NB4 (cell line): Measurements from ENCODE around the gene ATP10A.

Experiments
- TF ChIP-seq, protein P1 (sequence below): IDR thresholded peaks from 2 replicates; pipeline ENCODE4 v1.6.1; 2011; ENCODE audit warnings: low read depth, low read length
- TF ChIP-seq, protein P2 (sequence below): IDR thresholded peaks from one replicate; pipeline ENCODE4 v1.5.1; 2012; ENCODE audit warnings: low read depth, low read length

DNA sequence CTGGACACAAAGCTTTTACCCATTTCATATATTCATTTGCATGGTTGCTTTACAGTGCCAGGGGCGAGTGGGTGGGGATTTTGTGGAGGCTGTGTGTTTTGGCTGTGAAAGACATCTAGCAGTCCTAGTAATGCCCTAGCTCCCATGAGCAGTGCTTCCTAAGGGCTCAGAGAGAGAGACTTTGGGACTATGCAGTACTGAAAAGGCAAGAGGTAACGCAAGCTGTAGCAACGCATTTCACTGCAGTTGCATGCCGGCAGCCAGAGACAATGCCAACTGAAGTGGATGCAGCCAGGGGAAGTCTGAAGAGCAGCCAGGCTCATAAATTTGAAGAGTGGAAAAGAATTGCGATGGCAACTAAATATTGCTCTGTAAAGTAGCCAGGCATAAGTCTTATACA is 27.4 kb upstream of the ATP10A start:
- TF ChIP-seq, protein P1, sequence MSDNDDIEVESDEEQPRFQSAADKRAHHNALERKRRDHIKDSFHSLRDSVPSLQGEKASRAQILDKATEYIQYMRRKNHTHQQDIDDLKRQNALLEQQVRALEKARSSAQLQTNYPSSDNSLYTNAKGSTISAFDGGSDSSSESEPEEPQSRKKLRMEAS = no peak
- TF ChIP-seq, protein P2, sequence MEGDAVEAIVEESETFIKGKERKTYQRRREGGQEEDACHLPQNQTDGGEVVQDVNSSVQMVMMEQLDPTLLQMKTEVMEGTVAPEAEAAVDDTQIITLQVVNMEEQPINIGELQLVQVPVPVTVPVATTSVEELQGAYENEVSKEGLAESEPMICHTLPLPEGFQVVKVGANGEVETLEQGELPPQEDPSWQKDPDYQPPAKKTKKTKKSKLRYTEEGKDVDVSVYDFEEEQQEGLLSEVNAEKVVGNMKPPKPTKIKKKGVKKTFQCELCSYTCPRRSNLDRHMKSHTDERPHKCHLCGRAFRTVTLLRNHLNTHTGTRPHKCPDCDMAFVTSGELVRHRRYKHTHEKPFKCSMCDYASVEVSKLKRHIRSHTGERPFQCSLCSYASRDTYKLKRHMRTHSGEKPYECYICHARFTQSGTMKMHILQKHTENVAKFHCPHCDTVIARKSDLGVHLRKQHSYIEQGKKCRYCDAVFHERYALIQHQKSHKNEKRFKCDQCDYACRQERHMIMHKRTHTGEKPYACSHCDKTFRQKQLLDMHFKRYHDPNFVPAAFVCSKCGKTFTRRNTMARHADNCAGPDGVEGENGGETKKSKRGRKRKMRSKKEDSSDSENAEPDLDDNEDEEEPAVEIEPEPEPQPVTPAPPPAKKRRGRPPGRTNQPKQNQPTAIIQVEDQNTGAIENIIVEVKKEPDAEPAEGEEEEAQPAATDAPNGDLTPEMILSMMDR = no peak
